Lung (tissue), 12 donors: Measurements from ENCODE around the gene ACTN4. TPM values are rescaled to one million over a fixed set of nuclear protein-coding genes. Genes with fewer than 3 reads are reported as not detected.

ENCODE experiments used
- ATAC-seq: fragments of 200-7000 bp; cut with Tn5 transposase; one replicate; pipeline ENCODE4 v1.9.1; 2020; ENCODE audit warnings: moderate number of reproducible peaks; ENCODE audit not compliant: insufficient read depth, low FRiP score
- DNase-seq, 3 donors: peaks; one replicate each; pipeline ENCODE4 v3.0.0-alpha.2; 2013 to 2017
- H3K27ac ChIP-seq, 2 donors: one replicate each; pipeline ENCODE4 v1.5.1; 2013; ENCODE audit warnings: mild to moderate bottlenecking in 2 of 2, moderate library complexity in 2 of 2, control low read depth in 1 of 2, inconsistent platforms in 1 of 2, low read depth in 1 of 2, low read length in 1 of 2
- H3K27me3 ChIP-seq, 3 donors: one replicate each; pipeline ENCODE4 v1.5.1; 2013; ENCODE audit warnings: low read length in 2 of 3; ENCODE audit not compliant: control insufficient read depth in 3 of 3, insufficient read depth in 3 of 3
- H3K36me3 ChIP-seq, 4 donors: one replicate each; pipeline ENCODE4 v1.5.1; 2013; ENCODE audit warnings: low read length in 4 of 4, mild to moderate bottlenecking in 1 of 4, moderate library complexity in 1 of 4; ENCODE audit not compliant: control insufficient read depth in 4 of 4, insufficient read depth in 4 of 4
- H3K4me1 ChIP-seq, 5 donors: one replicate each; pipeline ENCODE4 v1.5.1; 2013; ENCODE audit warnings: low read length in 5 of 5, mild to moderate bottlenecking in 2 of 5, moderate library complexity in 1 of 5; ENCODE audit not compliant: control insufficient read depth in 5 of 5, insufficient read depth in 5 of 5
- H3K4me3 ChIP-seq: one replicate; pipeline ENCODE4 v1.5.1; 2013; ENCODE audit warnings: mild to moderate bottlenecking, control low read depth, moderate library complexity
- H3K9ac ChIP-seq, 2 donors: one replicate each; pipeline ENCODE4 v1.5.1; 2013; ENCODE audit warnings: low read length in 2 of 2, control low read depth in 1 of 2; ENCODE audit not compliant: insufficient read depth in 1 of 2
- H3K9me3 ChIP-seq, 4 donors: one replicate each; pipeline ENCODE4 v1.5.1; 2013; ENCODE audit warnings: low read length in 3 of 4, mild to moderate bottlenecking in 1 of 4, moderate library complexity in 1 of 4; ENCODE audit not compliant: control insufficient read depth in 4 of 4, insufficient read depth in 3 of 4
- CTCF ChIP-seq: IDR thresholded peaks from 2 replicates; pipeline ENCODE4 v1.5.1; 2012; ENCODE audit warnings: mild to moderate bottlenecking; ENCODE audit errors: control extremely low read depth, extremely low read depth
- WGBS, 2 donors: extraction: QIAGEN DNeasy Blood & Tissue Kit; methylation state at CpG; one replicate each; pipeline ENCODE4 v1.1.7; 2013; 5-methylcytosine and 5-hydroxymethylcytosine counted together
- polyA plus RNA-seq, 2 donors: library from polyadenylated mRNA; stranded (reverse); fragments of 200-250 nt; gene quantifications; one replicate each; pipeline ENCODE4 v1.2.1, GENCODE V29; 2013
- total RNA-seq, 2 donors: library from RNA; depleted of rRNA in 1 of 2; stranded (reverse); fragments of >200 nt in 1 of 2; gene quantifications; one replicate each; pipeline ENCODE4 v1.2.1, GENCODE V29; 2014 to 2021
- donor health status: control.
- donor health status: control.
- donor health status: Bipolar disorder and iron deficiency.
- donor health status: healthy.
- donor health status: DM: yes; HTN: yes; CAD: no.

Gene ACTN4
- total and polyA plus RNA-seq, 4 donors: 229 to 552 (median 367) TPM

- Histone ChIP-seq H3K27ac (peak overlapping the region; percentile 88 to 95), H3K9ac (peak overlapping the region in 1 of 2 donors; percentile 39), H3K36me3 (peaks cover 0 to 5% (median 3%) of the 10 kb centered on the region in 4 donors), H3K9me3 (no peaks in the 10 kb centered on the region), H3K27me3 (no peaks in the 10 kb centered on the region), H3K4me1 (peaks cover 35 to 70% (median 54%) of the 10 kb centered on the region in 5 donors), H3K4me3 (no peak overlapping the region)
- peak in 2 of 3 donors; percentile 48 to 62 for DNase-seq
- no peak for TF ChIP-seq CTCF
- 12 to 33% methylated on average over 8 of the region's 8 CpGs for WGBS, 2 donors
- ATAC-seq: no peak
Observed at GRCh38 chr19:38667661-38668171, 20.3 kb downstream of the ACTN4 start.

GRCh38 chr19:38669552-38669951 is 22.1 kb downstream of the ACTN4 start:
- 19 to 41% methylated on average over 5 of the region's 5 CpGs for WGBS, 2 donors
- no peak overlapping the region for H3K4me3 ChIP-seq
- peaks cover 0 to 4% (median 1%) of the 10 kb centered on the region in 4 donors for H3K36me3 ChIP-seq
- no peaks in the 10 kb centered on the region for H3K9me3 ChIP-seq
- H3K9ac ChIP-seq: no peak overlapping the region
- ATAC-seq (no peak), DNase-seq (no peak)
- no peak for TF ChIP-seq CTCF
- H3K27ac ChIP-seq: peak overlapping the region; percentile 33 to 72
- peaks cover 34 to 59% (median 43%) of the 10 kb centered on the region in 5 donors for H3K4me1 ChIP-seq
- H3K27me3 ChIP-seq: no peaks in the 10 kb centered on the region

- Histone ChIP-seq H3K27me3 (no peaks in the 10 kb centered on the region), H3K4me1 (peaks cover 29 to 58% (median 41%) of the 10 kb centered on the region in 5 donors), H3K9me3 (no peaks in the 10 kb centered on the region), H3K27ac (peak overlapping the region; percentile 54 to 72), H3K9ac (no peak overlapping the region), H3K4me3 (no peak overlapping the region), H3K36me3 (peaks cover 0 to 4% (median 1%) of the 10 kb centered on the region in 4 donors)
- TF ChIP-seq CTCF: no peak
- 60 to 74% methylated on average over 3 of the region's 3 CpGs for WGBS, 2 donors
- no peak for ATAC-seq
- DNase-seq: no peak
Observed at GRCh38 chr19:38670921-38671398, 23.5 kb downstream of the ACTN4 start.

GRCh38 chr19:38671654-38672053 is 24.2 kb downstream of the ACTN4 start:
- ATAC-seq (no peak), DNase-seq (no peak)
- Histone ChIP-seq H3K36me3 (peaks cover 0 to 5% (median 1%) of the 10 kb centered on the region in 4 donors), H3K4me3 (no peak overlapping the region), H3K9me3 (no peaks in the 10 kb centered on the region), H3K9ac (no peak overlapping the region), H3K27me3 (no peaks in the 10 kb centered on the region), H3K4me1 (peaks cover 27 to 58% (median 40%) of the 10 kb centered on the region in 5 donors), H3K27ac (peak overlapping the region; percentile 72 to 82)
- TF ChIP-seq CTCF: no peak
- 61 to 78% methylated on average over 4 of the region's 4 CpGs for WGBS, 2 donors
